Stomach (tissue), 4 donors: ENCODE results near the gene ACTL10.

Source experiments
- EP300 ChIP-seq: sonication (generic); formaldehyde crosslinking; IDR thresholded peaks from one replicate; pipeline ENCODE4 v1.6.1; 2017; ENCODE audit warnings: antibody characterized with exemption
- POLR2A ChIP-seq, 4 donors: fragments of 450-650 bp; IDR thresholded peaks; one replicate each; pipeline ENCODE4 v1.6.1; 2016; ENCODE audit warnings: antibody characterized with exemption in 4 of 4, control low read depth in 2 of 4, mild to moderate bottlenecking in 1 of 4, moderate library complexity in 1 of 4
- POLR2AphosphoS5 ChIP-seq, 3 donors: sonication (generic); formaldehyde crosslinking; IDR thresholded peaks; one replicate each; pipeline ENCODE4 v1.6.1; 2016; ENCODE audit warnings: antibody characterized with exemption in 3 of 3
- TF ChIP-seq, protein P1 (sequence below), 7 experiments: fragments of 450-650 bp in 4 of 7; fragments of 200-600 bp in 3 of 7; sonication (generic) in 3 of 7; IDR thresholded peaks; one replicate each; pipeline ENCODE4 v1.5.1; 2016 to 2019; ENCODE audit warnings: antibody characterized with exemption in 7 of 7, control low read depth in 2 of 7, mild to moderate bottlenecking in 1 of 7

DNA sequence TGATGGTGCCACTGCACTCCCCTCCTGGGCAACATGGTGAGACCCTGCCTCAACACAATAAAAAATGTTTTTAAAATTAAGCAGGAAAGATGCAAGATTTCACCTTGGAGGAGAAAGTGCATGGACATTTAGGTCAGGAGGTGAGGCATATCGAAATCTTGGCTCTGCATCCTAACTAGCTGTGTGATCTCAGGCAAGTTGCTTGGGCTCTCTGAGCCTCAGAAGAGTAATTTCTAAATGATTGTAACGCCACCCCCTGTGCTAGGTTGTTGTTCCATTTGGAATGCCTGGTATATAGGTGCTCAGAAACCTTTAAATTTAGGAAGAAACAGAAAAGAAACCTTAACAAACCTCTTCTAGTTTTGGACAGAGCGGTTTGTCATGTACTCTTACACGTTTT is 40.6 kb upstream of the ACTL10 start:
- TF ChIP-seq, protein P1, sequence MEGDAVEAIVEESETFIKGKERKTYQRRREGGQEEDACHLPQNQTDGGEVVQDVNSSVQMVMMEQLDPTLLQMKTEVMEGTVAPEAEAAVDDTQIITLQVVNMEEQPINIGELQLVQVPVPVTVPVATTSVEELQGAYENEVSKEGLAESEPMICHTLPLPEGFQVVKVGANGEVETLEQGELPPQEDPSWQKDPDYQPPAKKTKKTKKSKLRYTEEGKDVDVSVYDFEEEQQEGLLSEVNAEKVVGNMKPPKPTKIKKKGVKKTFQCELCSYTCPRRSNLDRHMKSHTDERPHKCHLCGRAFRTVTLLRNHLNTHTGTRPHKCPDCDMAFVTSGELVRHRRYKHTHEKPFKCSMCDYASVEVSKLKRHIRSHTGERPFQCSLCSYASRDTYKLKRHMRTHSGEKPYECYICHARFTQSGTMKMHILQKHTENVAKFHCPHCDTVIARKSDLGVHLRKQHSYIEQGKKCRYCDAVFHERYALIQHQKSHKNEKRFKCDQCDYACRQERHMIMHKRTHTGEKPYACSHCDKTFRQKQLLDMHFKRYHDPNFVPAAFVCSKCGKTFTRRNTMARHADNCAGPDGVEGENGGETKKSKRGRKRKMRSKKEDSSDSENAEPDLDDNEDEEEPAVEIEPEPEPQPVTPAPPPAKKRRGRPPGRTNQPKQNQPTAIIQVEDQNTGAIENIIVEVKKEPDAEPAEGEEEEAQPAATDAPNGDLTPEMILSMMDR (IDR thresholded peaks at IDR 0.05): no peak
- TF ChIP-seq POLR2AphosphoS5 (IDR thresholded peaks at IDR 0.05) (no peak), EP300 (no peak), POLR2A (IDR thresholded peaks at IDR 0.05) (no peak)
